ENCODE measurements around the gene GAS7.

- TF ChIP-seq CTCF (IDR thresholded peaks at IDR 0.05) = no peak
- TF ChIP-seq EZH2 (IDR thresholded peaks at IDR 0.05) = no peak
These were observed 51.4 kb downstream of the GAS7 start for GRCh38 chr17:10147040-10147439.
